ENCODE measurements around the gene SCAMP1. TPM values are rescaled to one million over a fixed set of nuclear protein-coding genes. Genes with fewer than 3 reads are reported as not detected.

The SCAMP1 gene
- total RNA-seq, 1 experiment from 2014 or later, result 36.0 TPM

GRCh38 chr5:78354066-78354670 is 6.2 kb upstream of the SCAMP1 start:
- Mint-ChIP-seq H3K27me3 (ENCODE audit: low read depth) (peaks cover 24% of the 10 kb centered on the region), H3K4me1 (peaks cover 10 to 23% of the 10 kb centered on the region in 2 experiments; a peak in 3 of 4 replicates), H3K4me3 (no peak overlapping the region), H3K9me3 (no peaks in the 10 kb centered on the region), H3K36me3 (ENCODE audit: insufficient read depth in 1 of 3, low read depth in 3 of 3) (peaks cover 0 to 10% (median 0%) of the 10 kb centered on the region in 3 experiments; a peak in 2 of 7 replicates), H3K27ac (no peak overlapping the region)
- H3T11ph ChIP-seq (ENCODE audit: low read length), result no peak overlapping the region
- H3K14ac ChIP-seq (ENCODE audit: insufficient read depth, low read length), result no peak overlapping the region
- no peaks in the 10 kb centered on the region for H3K9me3 ChIP-seq (ENCODE audit: control insufficient read depth, low read depth, low read length)
- no peak overlapping the region for H2BK12ac ChIP-seq (ENCODE audit: insufficient read length, low read depth, low read length)
- WGBS (ENCODE audit: extremely low coverage, insufficient read length, low lambda C conversion rate), result no CpG with 5 or more reads among the region's 4 CpGs
- H2BK5ac ChIP-seq (ENCODE audit: insufficient read length, low read length), result no peak overlapping the region
- no peak overlapping the region for H4K5ac ChIP-seq (ENCODE audit: insufficient read length, low read depth, low read length)
- no peak overlapping the region for H3K18ac ChIP-seq (ENCODE audit: insufficient read length, low read depth, low read length)
- no peak overlapping the region for H2BK120ac ChIP-seq (ENCODE audit: low read depth, low read length, poor library complexity, severe bottlenecking)
- no peak overlapping the region for H3K9ac ChIP-seq (ENCODE audit: extremely low read depth, insufficient read length, low read length)
- no peaks in the 10 kb centered on the region for H3K79me1 ChIP-seq (ENCODE audit: insufficient read depth, low read depth, low read length, poor library complexity, severe bottlenecking)
- H3K4ac ChIP-seq (ENCODE audit: low read depth, low read length), result no peak overlapping the region
- H2AK5ac ChIP-seq (ENCODE audit: insufficient read length, low read length), result no peak overlapping the region
- no peak overlapping the region for H2BK15ac ChIP-seq (ENCODE audit: low read depth, low read length)
- no peaks in the 10 kb centered on the region for H3K27me3 ChIP-seq (ENCODE audit: insufficient read depth, low read length)
- TF ChIP-seq CTCF (conservative IDR thresholded peaks at IDR 0.05), result no peak
- no peak overlapping the region for H3K23ac ChIP-seq (ENCODE audit: insufficient read length, low read depth, low read length)
- H4K91ac ChIP-seq (ENCODE audit: insufficient read length, low read depth, low read length), result no peak overlapping the region
- no peak overlapping the region for H3K4me2 ChIP-seq (ENCODE audit: insufficient read depth, insufficient read length, low read length)
- no peaks in the 10 kb centered on the region for H3K4me1 ChIP-seq (ENCODE audit: insufficient read depth, low read length)
- H4K8ac ChIP-seq (replicated peaks; ENCODE audit: insufficient read length, low read depth, low read length), result no peak overlapping the region
- no peaks in the 10 kb centered on the region for H3K23me2 ChIP-seq (ENCODE audit: insufficient read length, low read depth, low read length, poor library complexity, severe bottlenecking)
- H2AFZ ChIP-seq (ENCODE audit: low read length), result no peak overlapping the region
- no peak for DNase-seq
- H3K79me2 ChIP-seq (ENCODE audit: insufficient read depth, low read length), result no peaks in the 10 kb centered on the region
- H4K20me1 ChIP-seq (ENCODE audit: control insufficient read depth, insufficient read depth, insufficient read length), result no peaks in the 10 kb centered on the region
- H3K56ac ChIP-seq (ENCODE audit: insufficient read length, low read depth, low read length), result no peak overlapping the region
- H3K27ac ChIP-seq (ENCODE audit: insufficient read length, low read depth, low read length), result no peak overlapping the region
- no peak overlapping the region for H2BK20ac ChIP-seq (ENCODE audit: low read depth, low read length, poor library complexity, severe bottlenecking)
